Stimulated activated CD4-positive, alpha-beta T cell treated with anti-CD3 and anti-CD28 coated beads, Interleukin-1b, Interleukin-23, amount 100 ng/mL, for 1 hour (primary cell): ENCODE data around the gene MRPL49.

ENCODE experiments used
- DNase-seq, 2 donors: peaks; one replicate each; pipeline ENCODE4 v3.0.0-alpha.2; 2020; ENCODE audit warnings: low read depth in 2 of 2

Gene MRPL49

GRCh38 chr11:65102142-65103095, 19.7 kb upstream of the MRPL49 start:
- DNase-seq, result no peak

GRCh38 chr11:65103476-65103875, 18.6 kb upstream of the MRPL49 start:
- no peak for DNase-seq

DNA sequence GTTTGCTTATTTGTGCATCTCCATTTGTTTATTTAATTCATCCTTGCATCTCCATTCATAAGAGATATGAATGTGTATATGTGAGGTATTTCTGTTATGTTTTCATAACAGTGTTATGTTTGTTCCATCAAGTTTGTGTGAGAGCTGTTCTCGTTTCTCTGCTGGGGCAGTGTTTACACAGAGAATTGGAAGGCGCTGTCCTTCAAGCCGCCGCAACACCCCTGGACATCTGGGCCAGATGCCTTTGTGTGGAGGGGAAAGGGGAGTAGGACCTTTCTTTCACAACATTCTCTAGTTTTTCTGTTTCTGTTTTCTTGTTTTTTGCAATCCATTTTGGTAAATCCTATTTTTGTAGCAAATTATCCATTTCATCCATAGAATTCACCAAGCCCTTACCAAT, 17.5 kb upstream of the MRPL49 start:
- no peak for DNase-seq

GRCh38 chr11:65107078-65107477, 15.0 kb upstream of the MRPL49 start:
- DNase-seq, result no peak

DNA sequence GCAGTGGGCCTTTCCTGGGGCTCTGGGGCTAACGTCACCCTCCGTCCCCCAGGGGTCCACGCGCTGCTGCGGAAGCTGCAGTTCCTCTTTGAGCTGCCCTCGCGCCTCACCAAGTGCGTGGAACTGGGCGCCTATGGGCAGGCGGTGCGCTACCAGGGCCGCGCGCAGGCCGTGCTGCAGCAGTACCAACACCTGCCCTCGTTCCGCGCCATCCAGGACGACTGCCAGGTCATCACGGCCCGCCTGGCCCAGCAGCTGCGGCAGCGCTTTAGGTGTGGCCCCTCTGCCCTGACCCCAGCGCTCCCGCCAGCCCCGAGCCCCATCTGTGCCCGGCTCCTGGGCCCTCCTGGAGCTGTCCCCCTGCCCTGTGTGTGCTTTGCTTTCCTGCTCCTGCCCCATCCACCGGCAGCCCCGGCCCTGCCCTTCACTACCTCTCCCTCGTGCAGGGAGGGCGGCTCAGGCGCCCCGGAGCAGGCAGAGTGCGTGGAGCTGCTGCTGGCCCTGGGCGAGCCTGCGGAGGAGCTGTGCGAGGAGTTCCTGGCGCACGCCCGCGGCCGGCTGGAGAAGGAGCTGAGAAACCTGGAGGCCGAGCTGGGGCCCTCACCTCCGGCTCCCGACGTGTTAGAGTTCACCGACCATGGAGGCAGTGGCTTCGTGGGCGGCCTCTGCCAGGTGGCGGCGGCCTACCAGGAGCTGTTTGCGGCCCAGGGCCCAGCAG, 14.2 kb upstream of the MRPL49 start:
- no peak for DNase-seq

- DNase-seq, result no peak
Measured at GRCh38 chr11:65108469-65109123, 13.5 kb upstream of the MRPL49 start.

DNA sequence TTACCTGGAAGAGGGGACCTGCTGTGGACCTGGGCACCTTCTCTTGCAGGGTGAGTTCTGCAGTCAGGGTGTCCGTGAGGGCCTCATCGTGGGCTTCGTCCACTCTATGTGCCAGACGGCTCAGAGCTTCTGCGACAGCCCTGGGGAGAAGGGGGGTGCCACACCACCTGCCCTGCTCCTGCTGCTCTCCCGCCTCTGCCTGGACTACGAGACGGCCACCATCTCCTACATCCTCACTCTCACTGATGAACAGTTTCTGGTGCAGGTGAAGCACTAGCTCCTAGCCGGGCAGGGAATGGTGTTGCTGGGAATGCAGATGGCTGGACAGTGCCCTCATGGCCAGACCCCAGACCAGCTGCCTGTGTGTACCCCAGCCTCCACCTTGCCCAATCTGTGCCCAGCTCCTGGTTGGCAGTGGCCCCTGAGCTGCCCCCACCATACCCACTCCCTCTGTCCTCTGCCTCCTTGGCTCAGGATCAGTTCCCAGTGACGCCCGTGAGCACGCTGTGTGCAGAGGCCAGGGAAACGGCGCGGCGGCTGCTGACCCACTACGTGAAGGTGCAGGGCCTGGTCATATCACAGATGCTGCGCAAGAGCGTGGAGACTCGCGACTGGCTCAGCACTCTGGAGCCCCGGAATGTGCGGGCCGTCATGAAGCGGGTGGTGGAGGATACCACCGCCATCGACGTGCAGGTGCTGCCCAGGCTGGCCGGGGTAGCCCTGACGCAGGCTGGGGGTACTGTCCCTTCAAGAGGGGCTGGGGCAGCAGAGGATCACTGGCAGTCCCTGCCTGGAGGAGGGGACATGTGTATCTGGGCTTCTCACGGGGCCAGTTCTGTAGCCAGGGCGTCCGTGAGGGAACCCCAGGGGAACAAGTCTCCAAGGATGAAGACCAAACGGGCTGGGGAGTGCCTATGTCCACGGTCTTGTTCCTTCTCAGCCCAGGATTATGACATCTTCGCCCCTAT, 12.6 kb upstream of the MRPL49 start:
- DNase-seq, result no peak

DNA sequence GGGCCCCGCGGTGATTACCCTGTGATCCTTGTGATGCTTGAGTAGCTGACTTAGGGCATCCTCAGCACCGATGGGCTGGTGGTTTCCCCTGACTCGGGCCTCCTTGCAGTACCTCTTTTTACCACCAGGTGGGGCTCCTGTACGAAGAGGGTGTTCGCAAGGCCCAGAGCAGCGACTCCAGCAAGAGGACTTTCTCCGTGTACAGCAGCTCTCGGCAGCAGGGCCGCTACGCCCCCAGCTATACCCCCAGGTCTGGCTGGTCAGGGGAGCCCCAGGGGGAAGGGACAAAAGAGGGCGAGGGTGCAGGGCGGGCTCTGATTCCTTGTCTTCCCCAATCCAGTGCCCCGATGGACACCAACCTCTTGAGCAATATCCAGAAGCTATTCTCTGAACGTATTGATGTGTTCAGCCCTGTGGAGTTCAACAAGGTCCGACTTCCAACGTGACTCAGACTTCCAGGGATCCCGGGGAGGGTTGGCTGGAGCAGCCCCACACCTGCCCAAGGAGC, 11.7 kb upstream of the MRPL49 start:
- DNase-seq, result peak; percentile 91 to 99

DNA sequence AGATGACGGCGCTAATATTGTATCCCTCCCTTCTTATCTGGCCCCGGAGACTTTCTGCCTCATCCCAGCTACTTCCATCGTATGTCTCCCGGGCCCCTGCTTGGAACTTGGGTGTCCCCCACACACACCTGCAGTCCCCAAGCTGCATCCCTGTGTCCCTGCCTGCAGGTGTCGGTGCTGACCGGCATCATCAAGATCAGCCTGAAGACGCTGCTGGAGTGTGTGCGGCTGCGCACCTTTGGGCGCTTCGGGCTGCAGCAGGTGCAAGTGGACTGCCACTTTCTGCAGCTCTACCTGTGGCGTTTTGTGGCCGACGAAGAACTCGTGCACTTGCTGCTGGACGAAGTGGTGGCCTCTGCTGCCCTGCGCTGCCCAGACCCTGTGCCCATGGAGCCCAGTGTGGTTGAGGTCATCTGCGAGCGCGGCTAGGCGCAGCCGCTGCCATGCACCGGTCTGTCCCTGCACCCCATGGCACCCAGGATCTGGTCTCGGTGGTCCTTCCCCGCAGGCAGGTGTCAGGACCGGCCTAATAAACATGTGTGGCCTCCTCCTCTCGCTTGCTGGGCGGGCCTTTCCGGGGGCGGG, 10.9 kb upstream of the MRPL49 start:
- no peak for DNase-seq

GRCh38 chr11:65111744-65112545, 10.2 kb upstream of the MRPL49 start, which contains the start of gene TM7SF2:
TSS of gene TM7SF2 (plus strand) at chr11:65111872. CDS start at chr11:65112016, 144 bp downstream.
- DNase-seq, result peak; percentile 84 to 90

- peak; percentile 51 to 62 for DNase-seq
Measured at GRCh38 chr11:65112546-65113360, 9.4 kb upstream of the MRPL49 start.

- DNase-seq, result no peak
Measured at GRCh38 chr11:65113361-65113756, 8.8 kb upstream of the MRPL49 start.

GRCh38 chr11:65113839-65114238, 8.3 kb upstream of the MRPL49 start:
- no peak for DNase-seq

DNA sequence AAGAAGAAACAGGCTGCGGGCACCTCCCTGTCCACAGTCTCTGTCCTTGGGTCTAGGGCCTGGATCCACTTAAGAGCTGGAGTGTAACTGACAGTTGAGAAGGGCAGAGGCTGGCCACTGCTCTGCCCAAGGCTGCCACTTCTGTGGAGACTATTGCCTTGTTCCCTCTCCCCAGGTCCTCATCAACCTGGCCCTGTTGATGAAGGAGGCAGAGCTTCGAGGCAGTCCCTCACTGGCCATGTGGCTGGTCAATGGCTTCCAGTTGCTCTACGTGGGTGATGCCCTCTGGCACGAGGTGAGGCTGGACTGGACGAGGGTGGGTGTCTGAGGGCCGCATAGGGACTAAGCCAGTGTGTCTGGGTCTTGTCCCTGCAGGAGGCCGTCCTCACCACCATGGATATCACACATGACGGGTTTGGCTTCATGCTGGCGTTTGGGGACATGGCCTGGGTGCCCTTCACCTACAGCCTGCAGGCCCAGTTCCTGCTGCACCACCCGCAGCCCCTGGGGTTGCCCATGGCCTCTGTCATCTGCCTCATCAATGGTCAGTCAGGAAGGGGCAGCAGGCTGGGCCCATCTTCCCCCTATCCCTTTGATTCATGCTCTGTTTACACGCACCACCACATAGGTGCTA, 7.5 kb upstream of the MRPL49 start:
- DNase-seq, result no peak

GRCh38 chr11:65115361-65116082, 6.6 kb upstream of the MRPL49 start:
- DNase-seq, result no peak

GRCh38 chr11:65116370-65117205, 5.5 kb upstream of the MRPL49 start:
- DNase-seq, result no peak
